ENCODE results near the gene OSBPL10. TPM values are rescaled to one million over a fixed set of nuclear protein-coding genes. Genes with fewer than 3 reads are reported as not detected.

OSBPL10 gene
- total and polyA plus RNA-seq, 2 of the 8 experiments (the other 6 are each of a cell fraction or from before 2014, with no cell fraction given) = 26.2 to 86.7 TPM

GRCh38 chr3:31993843-31994242 is 12.8 kb upstream of the OSBPL10 start:
- Histone ChIP-seq H2BK5ac (ENCODE audit: low read depth, low read length) (no peak overlapping the region), H3K4me3 (ENCODE audit: extremely low read depth in 1 of 4, insufficient read depth in 2 of 4, low read depth in 3 of 4, low read length in 4 of 4) (no peak overlapping the region), H3K4ac (replicated peaks; ENCODE audit: insufficient read length, low read depth, low read length) (no peak overlapping the region), H2BK12ac (ENCODE audit: low read depth, low read length) (no peak overlapping the region), H3K79me1 (ENCODE audit: low read depth, low read length) (no peaks in the 10 kb centered on the region), H3K9me3 (ENCODE audit: insufficient read depth in 2 of 2, low read depth in 1 of 2, low read length in 1 of 2) (peaks cover 16 to 20% of the 10 kb centered on the region in 2 experiments), H3K4me2 (ENCODE audit: insufficient read depth in 1 of 2, low read depth in 2 of 2, low read length in 2 of 2) (no peak overlapping the region), H2BK15ac (ENCODE audit: low read length) (no peak overlapping the region), H2BK20ac (ENCODE audit: low read length) (no peak overlapping the region), H3K27me3 (replicated peaks in 1 of 4; ENCODE audit: control insufficient read depth in 3 of 4, extremely low read depth in 1 of 4, insufficient read depth in 3 of 4, low read length in 3 of 4) (no peaks in the 10 kb centered on the region), H4K5ac (ENCODE audit: insufficient read length, low read depth, low read length) (no peak overlapping the region), H2AFZ (ENCODE audit: low read length) (no peak overlapping the region), H3K9ac (replicated peaks in 1 of 4; ENCODE audit: extremely low read depth in 1 of 4, low read depth in 3 of 4, low read length in 3 of 4) (no peak overlapping the region), H4K91ac (replicated peaks; ENCODE audit: insufficient read length, low read length) (no peak overlapping the region), H2AK5ac (ENCODE audit: low read depth, low read length) (no peak overlapping the region), H4K8ac (ENCODE audit: extremely low read depth, insufficient read depth, low read length) (no peak overlapping the region), H3K36me3 (ENCODE audit: control insufficient read depth in 2 of 4, insufficient read depth in 4 of 4, low read length in 3 of 4) (peaks cover 0 to 8% (median 4%) of the 10 kb centered on the region in 4 experiments; a peak in 5 of 8 replicates), H2BK120ac (replicated peaks; ENCODE audit: low read depth, low read length) (no peak overlapping the region), H3K79me2 (ENCODE audit: control insufficient read depth in 1 of 2, insufficient read depth in 2 of 2, low read length in 2 of 2) (no peaks in the 10 kb centered on the region), H3K23ac (ENCODE audit: insufficient read length) (no peak overlapping the region), H3K27ac (ENCODE audit: low read depth, low read length) (no peak overlapping the region), H3K18ac (ENCODE audit: extremely low read depth, low read length) (no peak overlapping the region), H3K14ac (ENCODE audit: insufficient read length) (no peak overlapping the region), H4K20me1 (replicated peaks in 1 of 2; ENCODE audit: control insufficient read depth in 1 of 2, insufficient read depth in 2 of 2, low read length in 2 of 2) (no peaks in the 10 kb centered on the region), H3K56ac (replicated peaks; ENCODE audit: insufficient read length, low read depth, low read length) (no peak overlapping the region), H3K4me1 (replicated peaks in 1 of 4; ENCODE audit: control insufficient read depth in 3 of 4, insufficient read depth in 4 of 4, low read length in 3 of 4) (no peaks in the 10 kb centered on the region), H3K23me2 (ENCODE audit: low read depth, low read length) (no peaks in the 10 kb centered on the region)
- FAIRE-seq (no peak), DNase-seq (ENCODE audit: low read depth in 1 of 2, low spot score in 2 of 2) (no peak)
- ChIA-PET CTCF (ENCODE audit: partially characterized antibody) (no interaction called here), POLR2A (ENCODE audit: partially characterized antibody) (no interaction called here)
- TF ChIP-seq ASH2L (IDR thresholded peaks at IDR 0.05; ENCODE audit: low read length) (no peak), MAX (IDR thresholded peaks at IDR 0.05) (no peak), HDAC2 (IDR thresholded peaks at IDR 0.05; ENCODE audit: borderline replicate concordance in 1 of 2, low read depth in 2 of 2, low read length in 2 of 2) (no peak), YY1 (IDR thresholded peaks at IDR 0.05; ENCODE audit: low read depth, low read length) (no peak)
- 100% methylated on average over 1 of the region's 1 CpG; no CpG with 5 or more reads in 1 of the 2 experiments for WGBS, 2 experiments (ENCODE audit: extremely low coverage in 1 of 2, insufficient coverage in 1 of 2, insufficient read length in 1 of 2, insufficient replicate concordance in 2 of 2, low coverage in 1 of 2, low lambda C conversion rate in 2 of 2, missing lambda C conversion rate in 1 of 2)
